HL-60/S4 (cell line): ENCODE measurements around the gene C5orf58.

Source experiments
- in situ Hi-C: fragments of 300-500 bp; cut with MboI; formaldehyde crosslinking; loops from 2 replicates; pipeline ENCODE4 v1.14.3; 2022; ENCODE audit warnings: low sequenced_read_pairs

Gene C5orf58

DNA sequence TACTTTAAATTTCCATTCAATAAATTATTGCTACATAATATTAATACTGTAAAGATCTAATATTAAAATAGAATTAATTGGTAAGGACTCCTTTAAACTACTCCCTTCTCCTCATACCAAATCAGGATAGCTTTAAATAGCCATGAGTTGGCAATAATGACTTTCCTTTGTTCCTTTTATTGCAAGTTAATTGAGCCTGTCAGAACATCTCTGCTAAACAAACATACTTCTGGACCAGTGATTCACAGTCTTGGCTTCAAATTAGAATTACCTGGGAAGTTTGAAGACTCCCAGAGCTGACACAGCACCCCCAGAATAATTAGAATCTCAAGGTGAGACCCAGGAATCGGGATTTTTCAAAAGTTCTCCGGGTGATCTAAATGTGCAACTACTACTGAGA, 18.7 kb downstream of the C5orf58 start:
- in situ Hi-C loops, result no loop called here

DNA sequence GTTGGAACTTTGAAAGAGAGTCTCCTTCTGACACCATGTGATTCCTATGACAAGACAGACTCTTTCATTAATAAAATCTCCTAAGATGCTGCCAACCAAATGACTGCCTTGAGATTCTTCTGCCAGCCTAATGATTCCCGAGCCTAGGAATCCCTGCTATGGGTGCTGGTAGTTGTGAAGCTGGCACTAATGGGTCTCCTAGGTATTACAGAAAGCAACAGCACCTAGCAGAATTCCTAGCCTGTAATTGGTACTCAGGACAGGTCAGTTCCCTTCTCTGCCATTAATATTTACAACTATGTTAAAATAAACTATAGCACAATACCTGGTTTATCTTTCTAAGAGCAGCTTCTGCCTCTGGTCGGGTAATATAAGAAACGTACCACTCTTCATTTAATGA, 19.3 kb downstream of the C5orf58 start:
- in situ Hi-C loops, result no loop called here

DNA sequence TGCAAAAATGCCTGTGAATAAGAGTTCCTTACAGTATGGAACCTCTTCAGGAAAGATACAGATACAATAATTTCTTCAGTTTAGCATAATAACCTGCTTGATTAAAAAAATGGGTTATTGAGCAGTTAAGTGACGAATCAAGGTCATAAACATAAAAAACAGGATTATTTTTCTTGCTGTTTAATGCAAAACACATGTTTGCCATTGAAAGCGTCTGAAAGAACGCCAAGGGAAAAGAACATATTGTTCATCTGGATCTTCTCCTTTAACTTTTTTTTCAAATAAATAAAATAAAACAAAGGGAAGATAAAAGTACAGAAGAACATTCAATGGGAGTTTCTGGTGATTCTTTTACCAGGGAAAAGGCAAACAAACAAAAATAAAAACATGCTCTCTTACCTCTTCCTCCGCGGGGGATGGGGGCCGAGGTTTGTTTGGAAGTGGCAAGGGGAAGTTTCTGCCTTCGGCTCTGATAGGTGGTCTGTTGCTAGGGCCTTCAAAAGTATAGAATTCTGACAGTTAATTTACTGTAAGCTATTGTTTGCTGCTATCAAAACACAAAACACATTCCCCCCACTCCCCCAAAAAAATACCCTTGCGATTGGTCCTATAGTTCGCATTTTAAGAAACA, 20.1 kb downstream of the C5orf58 start:
- in situ Hi-C loops, result no loop called here

DNA sequence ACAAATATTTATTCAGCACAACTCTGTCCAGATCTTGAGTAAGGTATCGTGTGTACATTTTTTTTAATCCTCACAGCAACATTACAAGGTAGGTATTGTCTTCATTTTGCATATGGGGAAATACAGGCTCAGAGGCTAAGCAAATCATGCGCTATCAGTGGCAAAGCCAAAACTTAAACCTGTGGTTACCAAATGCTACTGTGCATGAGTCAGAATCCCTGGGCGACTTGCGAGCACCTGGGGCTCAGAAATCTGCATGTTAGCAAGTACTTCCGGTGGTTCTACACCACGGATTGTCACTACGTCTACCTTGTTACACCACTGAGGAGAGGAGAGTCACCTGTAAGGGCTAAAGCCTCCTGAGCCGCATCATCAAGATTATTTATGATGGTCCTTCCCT, 21.3 kb downstream of the C5orf58 start:
- in situ Hi-C loops, result no loop called here

DNA sequence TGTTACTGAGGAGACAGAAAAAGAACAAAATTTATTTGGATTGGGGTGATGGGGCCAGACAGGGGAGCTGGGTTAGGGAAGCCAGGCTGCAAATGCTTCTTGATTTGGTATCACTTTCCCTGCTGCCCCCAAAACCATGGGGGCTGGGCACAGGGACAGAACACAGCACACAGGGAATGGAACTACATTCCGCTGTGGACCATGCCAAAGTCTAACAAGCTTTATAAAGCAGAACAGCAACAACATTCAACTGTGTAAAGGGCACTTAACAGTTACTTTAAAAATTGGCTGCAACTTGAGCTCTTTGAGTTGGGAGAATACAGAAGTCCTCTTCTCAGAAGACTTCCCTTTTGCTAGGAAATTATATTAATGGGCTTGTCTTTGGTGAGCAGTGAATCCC, 23.8 kb downstream of the C5orf58 start:
- in situ Hi-C loops, result no loop called here

DNA sequence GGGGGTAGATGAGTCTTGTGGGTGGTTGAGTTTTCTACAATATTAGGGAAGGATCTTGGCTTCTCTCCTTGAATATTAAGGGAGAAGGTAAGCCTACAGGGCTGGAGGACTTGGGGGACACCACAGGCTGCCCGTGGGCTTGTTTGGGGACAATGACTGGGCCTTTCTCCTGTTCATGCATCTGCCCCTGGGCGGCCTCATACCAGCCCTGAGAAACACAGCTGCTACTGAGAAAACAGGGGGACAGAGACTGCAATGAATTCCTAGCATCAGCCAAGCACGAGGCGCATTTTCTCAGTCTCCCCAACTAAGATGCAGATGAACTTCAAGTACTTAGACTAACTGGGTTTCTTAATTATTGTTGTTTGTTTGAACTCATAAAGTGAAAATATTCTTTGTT, 24.6 kb downstream of the C5orf58 start:
- in situ Hi-C loops, result no loop called here

DNA sequence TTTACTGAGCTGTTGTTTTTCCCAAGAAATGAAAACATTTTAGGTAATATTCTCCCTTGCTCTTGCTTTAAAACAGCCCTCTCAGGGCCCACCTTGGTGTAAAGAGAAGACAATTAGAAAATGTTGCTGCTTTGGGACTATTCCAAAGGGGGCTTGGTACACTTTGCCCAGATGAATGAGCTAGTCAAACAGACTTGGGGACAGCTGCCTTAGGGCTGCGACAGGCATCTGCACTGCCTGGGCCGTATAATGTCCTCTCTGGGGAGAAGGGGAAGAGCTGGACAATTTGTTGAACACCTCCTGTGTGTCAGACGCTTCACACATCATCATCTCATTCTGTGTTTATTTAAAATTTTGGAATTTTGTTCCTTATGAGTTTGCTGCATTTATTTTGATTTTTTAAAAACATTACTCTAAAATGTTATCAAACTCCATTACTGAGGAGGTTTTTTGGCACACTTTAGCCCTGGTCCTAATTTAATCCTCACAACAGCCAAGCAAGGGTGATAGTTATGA, 28.8 kb downstream of the C5orf58 start:
- in situ Hi-C loops, result no loop called here

DNA sequence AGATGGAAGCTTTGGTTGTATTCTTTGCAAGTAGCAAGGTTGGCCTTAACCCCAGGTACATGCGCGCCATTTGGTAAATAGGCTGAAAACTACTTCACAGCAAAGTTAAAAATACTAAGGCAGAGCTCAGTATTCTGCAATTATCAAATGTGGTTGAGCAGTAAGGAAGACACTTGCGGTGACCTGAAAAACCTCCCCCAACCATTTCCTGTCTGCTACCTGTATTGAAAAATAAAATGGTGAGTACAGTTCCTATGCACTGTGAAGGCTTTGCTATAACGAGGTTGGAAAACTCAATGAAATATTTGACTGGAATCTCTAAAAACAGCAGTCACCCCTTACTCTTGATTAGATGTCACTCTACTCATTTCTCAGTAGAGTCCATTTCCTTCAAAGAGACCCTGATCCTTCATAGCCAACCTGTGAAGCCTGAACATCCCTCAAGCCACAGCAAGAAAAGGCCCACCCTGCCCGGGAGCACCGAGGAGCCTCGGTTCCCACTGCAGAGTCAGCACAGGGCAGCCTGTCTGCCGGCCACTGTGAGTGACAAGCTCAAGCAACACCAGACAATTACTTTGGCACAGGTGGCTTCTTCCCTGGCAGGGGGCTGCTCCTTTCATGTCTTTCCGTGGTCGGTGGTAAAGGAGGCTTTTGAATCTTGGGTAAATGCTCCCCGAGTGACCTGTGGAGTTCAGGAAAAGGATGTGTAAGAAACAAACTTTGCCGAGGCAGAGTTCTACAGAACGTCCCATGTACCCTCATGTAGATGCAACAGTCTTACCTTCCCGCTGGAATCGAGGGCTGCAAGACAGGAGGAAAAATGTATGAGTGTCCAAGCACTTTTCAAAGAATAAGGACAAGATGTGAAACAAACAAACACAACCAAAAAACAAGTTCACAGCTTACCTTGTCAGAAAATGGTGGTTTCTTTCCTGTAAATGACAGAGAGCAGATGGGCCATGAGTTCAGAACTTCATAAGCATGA, 29.6 kb downstream of the C5orf58 start:
- in situ Hi-C loops, result no loop called here

DNA sequence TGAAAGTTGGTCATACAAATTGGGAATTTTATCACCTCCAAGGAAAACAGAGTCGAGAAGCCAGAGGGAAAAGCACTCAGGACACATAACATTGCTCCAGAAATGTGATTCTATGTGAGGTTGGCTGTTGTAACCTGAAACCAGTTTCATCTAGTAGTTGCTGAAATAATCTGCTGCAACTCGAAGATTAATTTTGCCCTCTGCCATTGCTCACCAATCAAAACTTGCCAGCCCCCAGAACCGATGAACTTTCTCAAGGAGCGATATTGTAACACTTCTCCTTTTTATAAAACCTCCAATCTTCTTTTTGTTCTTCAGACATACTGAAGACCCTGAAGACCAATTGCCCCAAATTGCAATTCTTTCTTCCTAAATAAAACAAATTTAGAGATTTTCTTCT, 31.1 kb downstream of the C5orf58 start:
- in situ Hi-C loops, result no loop called here

DNA sequence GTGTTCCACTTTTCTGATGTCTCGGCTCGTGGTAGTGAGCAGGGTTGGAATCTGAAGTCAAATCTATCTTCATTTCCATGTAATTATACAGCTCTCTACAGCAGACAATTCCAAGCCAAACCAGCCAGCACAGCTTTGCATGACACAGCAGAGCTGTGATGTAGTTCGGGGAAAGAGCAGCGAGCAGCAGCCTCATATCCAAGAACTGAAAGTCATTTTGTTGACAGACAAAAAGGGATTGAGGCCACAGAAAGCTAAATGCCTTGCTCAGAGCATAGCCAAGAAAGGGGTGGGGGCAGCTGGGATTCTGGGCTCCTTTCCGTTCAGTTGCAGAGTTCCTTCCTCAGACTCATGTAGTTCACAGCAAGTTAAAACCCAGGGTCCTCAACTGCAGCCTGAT, 32.7 kb downstream of the C5orf58 start:
- in situ Hi-C loops, result no loop called here

DNA sequence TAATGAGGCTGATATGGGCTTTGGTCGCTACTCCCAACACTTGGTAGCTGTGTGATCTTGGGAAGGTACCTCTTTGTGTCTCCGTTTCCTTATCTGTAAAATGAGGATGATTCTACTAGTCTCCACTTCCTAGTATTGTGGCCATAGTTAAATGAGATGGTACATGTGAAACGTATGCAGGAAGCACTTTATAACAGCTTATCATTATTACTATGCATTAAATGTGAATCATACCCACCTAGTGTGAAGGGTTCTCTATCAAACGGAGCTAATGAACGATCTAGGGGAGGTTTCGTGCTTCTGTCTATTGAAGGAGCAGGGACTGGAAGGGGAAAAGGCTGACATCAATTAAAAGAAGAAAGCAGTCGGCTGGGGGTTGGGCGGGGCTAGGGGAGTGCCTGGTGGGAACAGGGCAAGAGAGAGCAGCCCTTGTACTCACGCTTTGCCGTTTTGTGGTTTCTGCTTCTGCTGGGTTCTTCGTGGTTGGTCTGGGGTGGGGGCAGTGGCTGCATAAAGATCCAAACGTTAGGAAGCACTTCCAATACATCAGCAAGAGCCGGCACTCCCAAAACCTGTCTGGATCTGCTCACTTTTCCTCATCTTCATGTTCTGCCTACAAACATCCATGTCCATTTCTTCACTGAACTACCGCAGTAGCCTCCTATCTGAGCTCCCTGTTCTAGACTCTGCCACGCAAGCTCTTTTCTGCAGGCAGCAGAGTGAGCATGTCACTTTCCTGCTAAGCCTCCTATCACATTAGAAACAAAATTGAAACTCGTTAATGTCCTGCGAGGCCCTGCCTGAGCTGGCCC, 34.0 kb downstream of the C5orf58 start:
- in situ Hi-C loops, result no loop called here

DNA sequence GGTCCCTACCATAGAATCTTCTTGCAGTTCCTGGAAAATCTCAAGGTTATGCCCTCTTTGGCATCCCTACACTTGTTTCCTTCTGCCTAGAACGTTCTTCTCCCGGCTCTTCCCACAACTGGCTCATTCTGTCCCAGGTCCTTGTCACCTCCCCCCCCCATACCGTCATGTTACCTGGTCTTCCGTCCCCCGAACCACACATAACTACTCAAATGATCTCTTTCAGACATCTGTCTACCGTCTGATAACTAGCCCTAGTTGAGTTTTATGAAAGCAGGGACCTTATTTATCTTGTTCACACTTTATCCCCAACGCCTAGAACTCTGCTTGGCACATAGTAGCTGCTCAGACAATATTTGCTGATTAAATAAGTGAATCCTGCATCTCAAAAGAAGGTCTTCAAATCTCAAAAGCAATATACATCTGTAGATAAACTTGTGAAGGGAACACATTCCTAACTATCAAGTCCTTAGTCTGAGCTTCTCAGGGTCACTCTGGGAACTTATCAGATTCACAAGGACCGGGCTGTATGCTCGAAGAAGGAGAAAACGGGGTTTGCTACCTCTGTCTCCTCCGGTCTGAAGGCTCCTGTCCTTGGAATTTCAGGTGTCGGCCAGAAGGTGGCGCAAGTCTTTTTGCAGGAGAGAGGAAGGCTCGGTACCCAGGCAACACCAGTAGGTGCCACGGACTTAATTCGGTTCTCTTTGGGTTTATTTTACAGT, 34.8 kb downstream of the C5orf58 start:
- in situ Hi-C loops, result no loop called here

DNA sequence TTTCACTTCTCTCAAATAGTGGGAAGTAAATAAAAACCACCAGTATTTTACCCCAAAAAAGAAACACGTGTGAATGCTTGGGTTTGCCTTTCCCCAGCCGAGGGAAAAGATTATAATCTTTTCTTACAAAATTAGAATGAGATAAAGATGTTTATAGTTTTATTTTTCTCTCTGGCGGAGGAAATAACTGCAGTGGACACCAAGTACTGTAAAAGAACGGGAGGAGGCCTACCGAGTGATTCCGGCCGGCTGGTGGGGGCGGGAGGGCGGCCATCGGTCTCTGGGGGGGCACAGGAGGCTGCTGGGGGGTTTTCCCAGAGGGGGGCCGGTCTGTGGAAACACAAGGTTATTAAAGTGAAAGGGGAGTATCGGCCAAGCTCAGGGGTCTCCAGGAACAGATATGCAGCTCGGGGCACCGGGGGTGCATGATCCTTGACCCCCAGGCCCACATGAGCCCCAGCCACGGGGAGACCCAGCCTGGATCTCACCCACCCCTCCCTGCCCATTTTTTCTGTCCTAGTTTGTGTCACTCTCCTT, 35.4 kb downstream of the C5orf58 start:
- in situ Hi-C loops, result no loop called here

DNA sequence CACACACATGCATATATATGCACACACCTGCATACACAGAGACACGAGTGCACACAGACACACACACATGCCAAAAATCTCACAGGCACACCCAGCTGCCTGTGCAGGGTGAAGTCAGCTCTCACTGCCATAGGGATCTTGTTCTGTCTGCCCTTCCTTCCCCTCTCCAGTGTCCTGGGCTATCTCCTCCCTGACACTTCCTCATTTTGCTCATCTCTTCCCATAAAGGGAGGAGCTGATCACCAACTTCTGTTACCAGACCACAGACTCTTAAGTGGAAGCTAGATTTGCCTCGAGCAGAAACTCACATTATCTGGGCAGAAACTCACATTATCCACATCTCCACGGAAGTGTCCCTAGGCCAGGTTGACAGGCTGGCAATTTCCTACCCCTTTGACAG, 36.1 kb downstream of the C5orf58 start:
- in situ Hi-C loops, result no loop called here

DNA sequence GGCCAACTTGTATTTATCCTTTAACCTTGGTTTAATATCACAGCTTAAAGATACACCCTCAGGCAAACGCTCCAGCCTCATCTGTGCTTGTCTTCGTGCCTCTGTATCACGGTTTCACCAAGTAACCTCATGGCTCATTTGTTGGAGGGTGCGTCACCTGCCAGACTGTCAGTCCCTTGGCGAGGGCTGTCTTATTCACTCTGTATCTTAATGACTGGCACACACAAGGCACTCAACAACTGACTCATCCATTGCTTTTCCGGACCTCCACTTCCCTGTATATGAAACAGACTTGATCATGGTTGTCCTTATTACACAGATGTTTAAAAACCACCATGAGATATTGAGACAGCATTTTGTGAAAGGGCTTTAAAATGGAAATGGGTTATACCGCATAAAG, 36.8 kb downstream of the C5orf58 start:
- in situ Hi-C loops, result no loop called here

DNA sequence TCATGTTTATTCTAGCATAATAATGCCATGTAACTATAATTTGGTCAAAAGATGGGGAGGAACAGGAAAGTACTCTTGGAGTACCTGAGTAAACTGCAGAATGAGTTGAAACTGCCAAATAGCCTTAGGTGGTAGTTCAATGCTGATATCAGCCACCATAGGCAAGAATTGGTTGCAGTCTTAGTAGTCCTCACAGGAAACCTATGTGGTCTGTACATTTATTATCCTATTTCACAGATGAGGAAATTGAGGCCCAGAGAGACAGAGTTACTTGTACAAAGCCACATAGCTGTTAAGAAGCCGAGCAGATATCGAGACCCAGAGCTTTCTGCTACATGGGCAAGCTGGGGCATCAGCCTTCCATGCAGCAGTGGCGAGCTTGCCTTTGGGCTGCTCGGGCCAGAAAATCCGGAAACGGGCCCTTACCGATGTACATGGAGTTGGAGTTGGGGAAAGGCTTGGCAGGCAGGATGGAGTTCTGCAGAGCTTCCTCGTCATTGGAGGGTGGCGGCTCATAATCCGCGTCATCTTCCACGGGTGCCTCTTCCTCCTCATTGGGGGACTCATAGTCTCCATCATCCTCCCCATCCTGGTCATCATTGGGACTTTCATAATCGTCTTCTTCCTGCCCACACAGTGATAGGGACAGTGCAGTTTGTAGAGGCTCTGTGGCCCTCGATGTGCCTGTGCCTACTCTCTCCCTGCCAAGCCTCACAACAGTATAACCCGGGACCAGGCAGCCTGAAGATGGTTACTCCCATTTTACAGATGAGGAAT, 37.7 kb downstream of the C5orf58 start:
- in situ Hi-C loops, result no loop called here

DNA sequence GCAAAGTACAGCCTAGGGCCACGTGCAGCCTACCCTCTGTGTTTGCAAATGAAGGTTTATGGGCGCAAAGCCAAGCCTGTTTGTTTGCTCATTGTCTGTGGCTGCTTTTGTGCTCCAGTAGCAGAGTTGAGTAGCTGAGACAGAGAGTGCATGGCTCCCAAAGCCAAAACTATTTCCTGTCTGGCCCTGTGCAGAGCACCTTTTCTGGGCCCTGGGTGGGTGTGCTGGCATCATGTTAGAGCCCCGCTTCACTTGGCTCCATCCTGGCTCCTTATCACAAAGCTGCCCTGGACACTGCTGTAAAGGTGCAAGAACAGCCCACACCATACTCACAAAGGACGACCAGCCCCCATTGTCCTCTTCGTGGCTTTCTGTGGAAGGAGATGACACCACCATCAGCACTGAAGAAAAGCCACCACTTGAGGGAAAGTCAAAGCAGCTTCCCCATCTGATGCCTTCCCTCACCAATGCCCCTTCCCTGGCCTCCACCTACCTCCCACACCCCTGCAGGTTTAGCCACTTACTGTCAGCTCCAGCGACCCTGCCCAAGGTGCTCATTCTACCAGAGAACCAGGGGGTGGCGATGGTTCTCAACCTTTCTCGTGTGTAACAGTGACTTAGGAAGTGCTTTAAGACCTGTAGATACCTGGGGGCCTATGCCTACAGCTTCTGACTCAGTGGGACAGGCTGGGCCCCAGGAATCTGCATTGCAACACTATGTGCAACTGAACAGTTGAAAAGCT, 41.4 kb downstream of the C5orf58 start:
- in situ Hi-C loops, result no loop called here

DNA sequence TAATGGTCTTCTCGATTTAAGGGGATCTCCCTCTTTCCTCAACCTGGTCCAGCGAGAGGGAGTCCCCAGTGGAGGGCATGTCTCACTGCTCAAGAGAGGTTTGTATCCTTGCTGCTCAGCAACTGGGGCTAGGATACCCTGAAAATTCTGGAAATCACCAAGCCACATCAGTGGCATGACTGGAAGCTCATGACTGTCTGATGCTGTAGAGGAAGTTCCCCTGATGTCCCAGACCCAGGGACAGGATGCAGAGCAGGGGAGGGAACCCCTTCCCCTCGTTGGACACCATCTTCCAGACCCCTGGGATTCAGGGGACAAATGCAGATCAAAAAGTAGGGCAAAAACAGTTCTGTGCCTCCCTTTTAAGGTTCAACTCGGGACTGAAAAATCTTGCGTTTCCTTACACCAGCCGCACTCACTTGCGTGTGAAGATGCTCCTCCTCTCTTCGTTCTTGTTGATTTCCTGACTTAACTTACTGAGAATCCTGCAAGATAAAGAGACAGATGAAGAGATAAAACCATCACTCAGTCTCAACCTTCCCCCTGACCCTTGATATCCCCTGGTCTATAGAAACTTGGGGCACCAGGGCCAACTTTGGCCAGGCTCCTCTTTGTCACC, 42.7 kb downstream of the C5orf58 start:
- in situ Hi-C loops, result loop anchor here (5.0 kb wide), 1 partner anchor 62 kb away; no protein-coding TSS in a partner anchor
